A549 (cell line): ENCODE results near the gene PIK3IP1. TPM values are rescaled to one million over a fixed set of nuclear protein-coding genes. Genes with fewer than 3 reads are reported as not detected.
"Not testable (repeated sequence)": the region's sequence is repeated elsewhere in the genome, so short reads cannot be mapped to it uniquely, and the experiment has no call there.

Experiments
- ATAC-seq, 2 experiments: fragments of 200-7000 bp in 1 of 2; fragments of >200 bp in 1 of 2; cut with Nextera tagmentation in 1 of 2; cut with Tn5 transposase in 1 of 2; 3 replicates each; pipeline versions ENCODE4 v1.8.0 to v1.9.1; 2018 to 2020; ENCODE audit warnings: mild to moderate bottlenecking in 1 of 2, moderate library complexity in 1 of 2
- CTCF ChIA-PET: fragments of 300-600 bp; sonication (Branson Sonifier 250); formaldehyde crosslinking; extraction: SDS; loops from one replicate; lab custom pipeline; 2021; ENCODE audit warnings: antibody characterized with exemption, inconsistent platforms; lab: Yijun Ruan, JAX
- POLR2A ChIA-PET: fragments of 350-600 bp; formaldehyde crosslinking; extraction: SDS; loops from one replicate; lab custom pipeline; 2021; ENCODE audit warnings: antibody characterized with exemption, inconsistent platforms; lab: Yijun Ruan, JAX
- DNase-seq, 2 experiments: peaks; one replicate each; pipeline versions ENCODE4 v3.0.0 to v3.0.0-alpha.2; 2011 to 2016; ENCODE audit warnings: low read depth in 1 of 2, low spot score in 1 of 2
- FAIRE-seq: peaks from 2 replicates; lab custom pipeline; 2011; peaks lifted over from hg19 to GRCh38; lab: Jason Lieb, UNC
- H3K27ac ChIP-seq, 2 experiments: fragments of >200 bp; sonication (Bioruptor Twin); formaldehyde crosslinking; 3 replicates each; pipeline ENCODE4 v1.5.1; 2016 to 2017
- H3K4me1 ChIP-seq: fragments of >200 bp; sonication (Bioruptor Twin); formaldehyde crosslinking; 3 replicates; pipeline ENCODE4 v1.6.1; 2016
- H3K4me2 ChIP-seq: fragments of >200 bp; sonication (Bioruptor Twin); formaldehyde crosslinking; 3 replicates; pipeline ENCODE4 v1.6.1; 2016
- H3K4me3 ChIP-seq: fragments of >200 bp; sonication (Bioruptor Twin); formaldehyde crosslinking; 3 replicates; pipeline ENCODE4 v1.5.1; 2016
- H3K9me3 ChIP-seq: fragments of >200 bp; sonication (Bioruptor Twin); formaldehyde crosslinking; 3 replicates; pipeline ENCODE4 v1.6.1; 2016
- BHLHE40 ChIP-seq: IDR thresholded peaks from 2 replicates; pipeline ENCODE4 v1.6.1; 2012; ENCODE audit warnings: low read depth, low read length, inconsistent platforms
- CEBPB ChIP-seq, 2 experiments: fragments of >200 bp in 1 of 2; sonication (Bioruptor Twin) in 1 of 2; formaldehyde crosslinking in 1 of 2; IDR thresholded peaks; 2 replicates each; pipeline ENCODE4 v1.6.1; 2012 to 2016
- FOSL2 ChIP-seq, 2 experiments: fragments of 450-650 bp in 1 of 2; fragments of >200 bp in 1 of 2; sonication (Bioruptor Twin) in 1 of 2; formaldehyde crosslinking; IDR thresholded peaks; 2 replicates each; pipeline versions ENCODE4 v1.5.0 to v1.6.1; 2016 to 2020; ENCODE audit warnings: mild to moderate bottlenecking in 1 of 2, moderate library complexity in 1 of 2
- GATA3 ChIP-seq: IDR thresholded peaks from 2 replicates; pipeline ENCODE4 v1.6.1; 2012; ENCODE audit warnings: borderline replicate concordance
- HDAC2 ChIP-seq: fragments of 200-600 bp; sonication (generic); IDR thresholded peaks from 2 replicates; pipeline ENCODE4 v1.6.1; 2016
- HEYL ChIP-seq: fragments of 250-450 bp; sonication (Bioruptor Pico); IDR thresholded peaks from 2 replicates; pipeline ENCODE4 v1.8.0; 2021; ENCODE audit warnings: mild to moderate bottlenecking, moderate library complexity
- HOXA7 ChIP-seq: fragments of 250-450 bp; sonication (Bioruptor Pico); IDR thresholded peaks from 2 replicates; pipeline ENCODE4 v1.5.0; 2020; ENCODE audit warnings: mild to moderate bottlenecking, moderate library complexity
- HOXB13 ChIP-seq: fragments of 250-450 bp; sonication (Bioruptor Pico); IDR thresholded peaks from 2 replicates; pipeline ENCODE4 v1.5.0; 2020; ENCODE audit warnings: low read depth, mild to moderate bottlenecking, moderate library complexity
- HOXB5 ChIP-seq: fragments of 250-450 bp; sonication (Bioruptor Pico); IDR thresholded peaks from 2 replicates; pipeline ENCODE4 v1.5.0; 2020; ENCODE audit warnings: mild to moderate bottlenecking, moderate library complexity
- KDM5A ChIP-seq: fragments of 200-600 bp; sonication (generic); IDR thresholded peaks from 2 replicates; pipeline ENCODE4 v1.6.1; 2016; ENCODE audit warnings: antibody characterized with exemption, mild to moderate bottlenecking
- MAFK ChIP-seq: fragments of 450-650 bp; IDR thresholded peaks from 2 replicates; pipeline ENCODE4 v1.6.1; 2014; ENCODE audit not compliant: partially characterized antibody
- MAZ ChIP-seq: fragments of 150-350 bp; IDR thresholded peaks from 2 replicates; pipeline ENCODE4 v1.6.1; 2014; ENCODE audit warnings: antibody characterized with exemption, low read depth, low read length, borderline replicate concordance
- MYC ChIP-seq: IDR thresholded peaks from 2 replicates; pipeline ENCODE4 v1.6.1; 2012; ENCODE audit warnings: mild to moderate bottlenecking, inconsistent platforms, low read length, improper control_type of control experiment, borderline replicate concordance
- NPAS2 ChIP-seq: fragments of 250-450 bp; sonication (Bioruptor Pico); IDR thresholded peaks from 2 replicates; pipeline ENCODE4 v1.8.0; 2022; ENCODE audit warnings: mild to moderate bottlenecking, moderate library complexity, borderline replicate concordance
- PHF8 ChIP-seq: fragments of 200-600 bp; sonication (generic); IDR thresholded peaks from 2 replicates; pipeline ENCODE4 v1.6.1; 2016; ENCODE audit warnings: low read depth, mild to moderate bottlenecking, antibody characterized with exemption, moderate library complexity, borderline replicate concordance
- POLR2AphosphoS2 ChIP-seq: conservative IDR thresholded peaks from 2 replicates; pipeline ENCODE4 v1.6.1; 2012; ENCODE audit warnings: low read length, improper control_type of control experiment, inconsistent platforms
- RAD21 ChIP-seq, 2 experiments: fragments of >200 bp in 1 of 2; sonication (Bioruptor Twin) in 1 of 2; formaldehyde crosslinking in 1 of 2; IDR thresholded peaks in 1 of 2; conservative IDR thresholded peaks in 1 of 2; 2 replicates in 1 of 2; 3 replicates in 1 of 2; pipeline ENCODE4 v1.6.1; 2012 to 2018; ENCODE audit warnings: inconsistent platforms in 1 of 2
- RCOR1 ChIP-seq: fragments of 150-350 bp; IDR thresholded peaks from 2 replicates; pipeline ENCODE4 v1.6.1; 2014; ENCODE audit warnings: antibody characterized with exemption, low read length, low read depth
- ZC3H11A ChIP-seq: fragments of 450-650 bp; IDR thresholded peaks from 2 replicates; pipeline ENCODE4 v1.6.1; 2014; ENCODE audit warnings: antibody characterized with exemption, mild to moderate bottlenecking
- WGBS: methylation state at CpG from one replicate; pipeline ENCODE4 v1.1.6; 2017; ENCODE audit errors: missing lambda C conversion rate; 5-methylcytosine and 5-hydroxymethylcytosine counted together
- polyA plus RNA-seq, 4 experiments: library from polyadenylated mRNA; depleted of rRNA in 3 of 4; stranded (reverse); fragments of >200 nt; fragmentation: RNase III in 1 of 4; extraction: RNeasy Plus Mini Kit Qiagen cat#74134 plus additional on column Dnase treatment in 1 of 4; gene quantifications; 2 replicates in 3 of 4; 3 replicates in 1 of 4; pipeline ENCODE4 v1.2.3, GENCODE V29; 2011 to 2017
- TF ChIP-seq, protein P1 (sequence below): fragments of >200 bp; sonication (Bioruptor Twin); formaldehyde crosslinking; IDR thresholded peaks from 3 replicates; pipeline ENCODE4 v1.5.1; 2016
- TF ChIP-seq, protein P2 (sequence below): fragments of 250-450 bp; sonication (Bioruptor Pico); IDR thresholded peaks from 2 replicates; pipeline ENCODE4 v1.5.0; 2020; ENCODE audit warnings: low read depth, mild to moderate bottlenecking, moderate library complexity

The PIK3IP1 gene
- polyA plus RNA-seq, 2 of the 4 experiments (the other 2 are of a cell fraction): 0.90 to 1.6 TPM

DNA sequence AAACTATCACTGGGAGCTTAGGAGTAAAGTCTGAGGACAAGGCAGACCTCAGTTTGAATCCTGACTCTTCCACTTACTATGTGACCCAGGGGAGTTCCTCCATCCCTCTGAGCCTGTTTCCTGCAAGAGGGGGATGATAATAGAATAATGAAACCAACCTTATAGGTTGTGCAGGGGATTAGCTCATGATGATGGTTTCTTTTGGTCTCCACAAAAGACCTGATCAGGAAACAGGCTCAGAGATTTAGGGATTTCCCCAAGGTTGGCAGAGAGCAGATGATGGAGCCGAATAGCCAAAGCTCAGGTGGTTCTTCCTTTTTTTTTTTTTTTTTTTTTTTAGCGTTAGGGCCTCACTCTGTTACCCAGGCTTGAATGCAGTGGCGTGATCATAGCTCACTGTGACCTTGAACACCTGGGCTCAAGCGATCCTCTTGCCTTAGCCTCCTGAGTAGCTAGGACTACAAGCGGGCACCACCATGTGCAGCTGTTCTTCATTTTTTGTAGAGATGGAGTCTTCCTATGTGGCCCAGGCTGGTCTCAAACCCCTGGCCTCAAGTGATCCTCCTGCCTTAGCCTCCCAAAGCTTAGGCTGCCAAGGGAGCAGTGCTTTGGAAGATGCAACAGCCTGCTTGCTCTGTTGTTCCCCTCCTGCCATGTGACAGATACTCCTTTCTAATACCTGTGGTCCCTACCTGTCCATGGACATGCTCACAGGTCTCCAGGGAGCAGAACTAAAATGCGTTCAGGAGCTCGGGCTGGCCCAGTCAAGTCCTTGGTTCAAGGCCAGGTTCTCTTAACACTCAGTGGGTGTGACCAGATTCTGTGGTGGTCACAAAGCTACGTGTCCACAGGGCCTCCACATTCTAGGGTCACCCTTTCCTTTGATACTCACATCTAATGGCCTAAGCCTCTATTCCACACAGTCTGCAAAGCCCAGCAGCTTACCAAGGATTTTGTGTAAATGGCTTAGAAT lies 31.6 kb upstream of the PIK3IP1 start:
- DNase-seq (no peak), FAIRE-seq (no peak)
- 94% methylated on average over 7 of the region's 8 CpGs for WGBS
- H3K9me3 ChIP-seq: no peaks in the 10 kb centered on the region
- H3K4me3 ChIP-seq: no peak overlapping the region
- H3K4me1 ChIP-seq: no peaks in the 10 kb centered on the region
- no peak overlapping the region for H3K4me2 ChIP-seq
- CTCF ChIA-PET: interaction anchor here (5.8 kb wide), 1 partner anchor 11 kb away, joined by 43 read pairs; no protein-coding TSS in a partner anchor
- H3K27ac ChIP-seq: no peak overlapping the region
- TF ChIP-seq RCOR1 (no peak), CEBPB (IDR thresholded peaks at IDR 0.05) (no peak), HEYL (CRISPR knock-in tag) (no peak), FOSL2 (IDR thresholded peaks at IDR 0.05) (no peak), FOSL2 (CRISPR knock-in tag; IDR thresholded peaks at IDR 0.05) (no peak), ZC3H11A (no peak)
- TF ChIP-seq, protein P1, sequence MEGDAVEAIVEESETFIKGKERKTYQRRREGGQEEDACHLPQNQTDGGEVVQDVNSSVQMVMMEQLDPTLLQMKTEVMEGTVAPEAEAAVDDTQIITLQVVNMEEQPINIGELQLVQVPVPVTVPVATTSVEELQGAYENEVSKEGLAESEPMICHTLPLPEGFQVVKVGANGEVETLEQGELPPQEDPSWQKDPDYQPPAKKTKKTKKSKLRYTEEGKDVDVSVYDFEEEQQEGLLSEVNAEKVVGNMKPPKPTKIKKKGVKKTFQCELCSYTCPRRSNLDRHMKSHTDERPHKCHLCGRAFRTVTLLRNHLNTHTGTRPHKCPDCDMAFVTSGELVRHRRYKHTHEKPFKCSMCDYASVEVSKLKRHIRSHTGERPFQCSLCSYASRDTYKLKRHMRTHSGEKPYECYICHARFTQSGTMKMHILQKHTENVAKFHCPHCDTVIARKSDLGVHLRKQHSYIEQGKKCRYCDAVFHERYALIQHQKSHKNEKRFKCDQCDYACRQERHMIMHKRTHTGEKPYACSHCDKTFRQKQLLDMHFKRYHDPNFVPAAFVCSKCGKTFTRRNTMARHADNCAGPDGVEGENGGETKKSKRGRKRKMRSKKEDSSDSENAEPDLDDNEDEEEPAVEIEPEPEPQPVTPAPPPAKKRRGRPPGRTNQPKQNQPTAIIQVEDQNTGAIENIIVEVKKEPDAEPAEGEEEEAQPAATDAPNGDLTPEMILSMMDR: no peak
- TF ChIP-seq, all 56 proteins: peak for 0
- ATAC-seq: no peak
- POLR2A ChIA-PET: interaction anchor here (0.6 to 0.9 kb wide), 2 partner anchors 10 to 32 kb away, joined by 4 to 5 read pairs; partner anchors contain the start of gene PIK3IP1

DNA sequence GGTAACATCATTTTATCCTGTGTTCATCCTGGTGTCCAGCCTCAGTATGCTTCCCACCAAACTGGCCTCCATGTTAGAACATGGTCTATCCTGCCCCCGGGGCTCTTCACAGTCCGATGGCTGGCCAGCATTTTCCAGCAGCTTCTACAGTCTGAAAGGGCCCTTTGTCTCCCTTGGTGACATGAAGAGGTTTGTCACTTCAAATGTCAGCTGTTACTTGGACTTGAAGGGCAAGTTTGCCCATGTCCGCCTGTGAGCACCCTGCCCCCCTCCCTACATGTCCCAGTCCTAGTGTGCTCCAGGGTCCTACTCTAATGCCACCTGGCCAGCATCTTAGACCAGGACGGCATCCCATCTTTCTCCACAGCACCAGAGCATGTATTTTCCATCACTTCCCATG lies 29.1 kb upstream of the PIK3IP1 start:
- TF ChIP-seq MAZ (no peak), BHLHE40 (no peak), GATA3 (no peak), HDAC2 (no peak), HOXB13 (no peak), RCOR1 (no peak), RAD21 (conservative IDR thresholded peaks at IDR 0.05 in 1 of 2, IDR thresholded peaks at IDR 0.05 in 1 of 2) (no peak), MAFK (no peak), MYC (no peak), KDM5A (no peak), PHF8 (no peak), HOXB5 (CRISPR knock-in tag) (no peak), HOXA7 (CRISPR knock-in tag) (no peak), POLR2AphosphoS2 (no peak), NPAS2 (no peak)
- TF ChIP-seq, protein P2, sequence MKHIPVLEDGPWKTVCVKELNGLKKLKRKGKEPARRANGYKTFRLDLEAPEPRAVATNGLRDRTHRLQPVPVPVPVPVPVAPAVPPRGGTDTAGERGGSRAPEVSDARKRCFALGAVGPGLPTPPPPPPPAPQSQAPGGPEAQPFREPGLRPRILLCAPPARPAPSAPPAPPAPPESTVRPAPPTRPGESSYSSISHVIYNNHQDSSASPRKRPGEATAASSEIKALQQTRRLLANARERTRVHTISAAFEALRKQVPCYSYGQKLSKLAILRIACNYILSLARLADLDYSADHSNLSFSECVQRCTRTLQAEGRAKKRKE (CRISPR knock-in tag): no peak
- TF ChIP-seq, all 56 proteins: peak for 0
- POLR2A ChIA-PET: no interaction called here
- no peaks in the 10 kb centered on the region for H3K4me1 ChIP-seq
- DNase-seq (no peak), ATAC-seq (0 out of 6 replicates have a peak, but pooled peaks of 1 of the 2 experiments have one; percentile 12), FAIRE-seq (no peak)
- no peak overlapping the region for H3K4me2 ChIP-seq
- CTCF ChIA-PET: interaction anchor here (0.9 to 1.7 kb wide), 2 partner anchors 8 to 109 kb away, joined by 3 to 8 read pairs; partner anchors contain the start of gene LIMK2
- no peaks in the 10 kb centered on the region for H3K9me3 ChIP-seq
- no peak overlapping the region for H3K27ac ChIP-seq
- H3K4me3 ChIP-seq: no peak overlapping the region
- 71% methylated on average over 4 of the region's 4 CpGs for WGBS

DNA sequence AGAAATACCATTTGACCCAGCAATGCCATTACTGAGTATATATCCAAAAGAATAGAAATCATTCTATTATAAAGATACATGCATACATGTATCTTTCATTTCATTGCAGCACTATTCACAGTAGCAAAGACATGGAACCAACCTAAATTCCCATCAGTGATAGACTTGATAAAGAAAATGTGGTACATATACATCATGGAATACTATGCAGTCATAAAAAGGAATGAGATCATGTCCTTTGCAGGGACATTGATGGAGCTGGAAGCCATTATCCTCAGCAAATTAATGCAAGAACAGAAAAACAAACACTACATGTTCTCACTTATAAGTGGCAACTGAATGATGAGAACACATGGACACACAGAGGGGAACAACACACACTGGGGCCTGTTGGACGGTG lies 21.9 kb upstream of the PIK3IP1 start:
- 94% methylated on average over 1 of the region's 1 CpG for WGBS
- CTCF ChIA-PET: interaction anchor here (0.7 to 3.8 kb wide), 14 partner anchors 10 to 118 kb away, joined by 3 to 43 read pairs (median 6); partner anchors contain the start of genes LIMK2 and PIK3IP1

More for the DNA sequence above, 21.9 kb upstream of the PIK3IP1 start:
- DNase-seq, H3K4me2 ChIP-seq, H3K9me3 ChIP-seq, H3K4me3 ChIP-seq, H3K27ac ChIP-seq, POLR2A ChIA-PET, FAIRE-seq, ATAC-seq, H3K4me1 ChIP-seq: not testable (repeated sequence)
